GM19372 (cell line): ENCODE data around the gene INPP5A.

Experiments
- ATAC-seq: cut with Tn5 transposase; IDR thresholded peaks from one replicate; pipeline ENCODE4 v1.9.1; 2021; ENCODE audit warnings: mild to moderate bottlenecking, low read depth, moderate library complexity; ENCODE audit not compliant: unreplicated experiment

Gene INPP5A

DNA sequence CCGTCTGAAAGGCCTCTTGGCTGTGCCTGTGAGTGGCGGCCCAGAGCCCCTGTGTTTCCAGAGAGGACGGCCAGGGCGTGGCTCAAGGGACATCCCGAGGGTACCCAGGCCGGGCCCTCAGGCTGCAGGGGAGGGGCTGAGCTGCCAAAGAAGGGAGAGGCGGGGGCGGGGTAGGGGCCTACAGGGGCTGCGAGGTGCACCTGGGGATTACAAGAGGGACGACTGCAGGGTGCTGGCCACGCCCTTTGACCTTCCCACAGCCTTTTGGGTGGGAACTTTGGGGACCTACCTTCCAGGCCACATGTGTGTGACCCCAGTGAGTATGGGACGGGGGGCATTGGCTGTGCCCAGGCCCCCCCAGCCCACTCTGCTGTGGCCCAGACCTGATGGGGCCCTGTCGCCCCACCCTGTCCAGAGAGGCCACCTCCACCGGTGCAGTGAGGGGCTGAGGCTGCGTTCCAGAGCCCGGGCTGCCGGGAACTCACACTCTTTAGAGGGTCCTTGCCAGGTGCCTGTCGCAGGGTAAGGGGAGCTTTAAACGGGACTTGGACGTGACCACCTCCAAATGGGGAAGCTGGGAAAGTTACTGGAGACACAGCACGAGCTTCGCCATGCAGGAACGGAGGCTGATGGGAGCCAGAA, 267.3 kb downstream of the INPP5A start:
- no peak for ATAC-seq

GRCh38 chr10:132805599-132805998, 268.0 kb downstream of the INPP5A start:
- ATAC-seq: no peak

- ATAC-seq: no peak
Measured at GRCh38 chr10:132806110-132806509, 268.5 kb downstream of the INPP5A start.

DNA sequence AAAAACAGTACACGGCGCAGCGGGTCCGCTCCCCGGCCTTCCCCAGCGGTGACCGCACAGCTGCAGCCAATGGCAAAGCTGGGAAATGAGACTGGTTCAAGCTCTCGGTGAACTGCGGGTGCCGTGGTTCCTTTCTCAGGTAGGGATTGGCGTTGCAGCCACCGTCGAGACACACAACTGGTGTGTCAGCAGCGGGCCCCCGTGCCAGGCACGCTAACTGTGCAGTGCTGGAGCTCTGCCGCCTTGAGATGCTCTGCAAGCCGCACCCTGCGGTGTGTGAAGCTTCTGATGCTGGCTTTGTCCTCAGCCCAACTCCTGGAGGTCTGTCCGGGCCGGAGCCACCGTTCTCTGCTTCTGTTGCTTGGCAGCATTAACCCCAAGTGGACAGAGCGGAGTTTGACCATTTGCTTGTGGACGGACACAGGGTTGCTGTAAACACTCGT, 269.0 kb downstream of the INPP5A start:
- ATAC-seq: no peak

DNA sequence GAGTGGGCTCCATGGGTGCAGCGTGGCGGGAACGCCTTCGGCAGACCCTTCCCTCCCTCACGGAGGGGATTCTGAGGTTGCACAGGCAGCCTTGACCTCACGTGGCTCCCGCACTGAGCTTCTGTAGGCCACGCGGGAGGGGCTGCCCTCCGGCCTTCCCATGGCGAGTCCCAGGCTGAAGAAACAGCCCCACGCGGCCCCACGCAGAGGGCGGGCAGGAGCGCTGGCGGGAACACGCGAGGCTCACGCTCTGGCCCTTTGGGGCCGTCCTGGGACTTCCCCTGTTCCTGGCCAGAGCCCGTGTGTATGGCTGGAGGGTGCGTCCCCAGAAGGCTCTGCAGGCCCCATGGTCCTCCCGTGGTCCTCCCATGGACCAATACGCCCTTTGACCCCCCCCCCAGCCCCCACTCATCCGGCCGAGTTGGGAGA, 270.0 kb downstream of the INPP5A start:
- ATAC-seq: no peak

- no peak for ATAC-seq
Measured at GRCh38 chr10:132808383-132809231, 271.0 kb downstream of the INPP5A start.

DNA sequence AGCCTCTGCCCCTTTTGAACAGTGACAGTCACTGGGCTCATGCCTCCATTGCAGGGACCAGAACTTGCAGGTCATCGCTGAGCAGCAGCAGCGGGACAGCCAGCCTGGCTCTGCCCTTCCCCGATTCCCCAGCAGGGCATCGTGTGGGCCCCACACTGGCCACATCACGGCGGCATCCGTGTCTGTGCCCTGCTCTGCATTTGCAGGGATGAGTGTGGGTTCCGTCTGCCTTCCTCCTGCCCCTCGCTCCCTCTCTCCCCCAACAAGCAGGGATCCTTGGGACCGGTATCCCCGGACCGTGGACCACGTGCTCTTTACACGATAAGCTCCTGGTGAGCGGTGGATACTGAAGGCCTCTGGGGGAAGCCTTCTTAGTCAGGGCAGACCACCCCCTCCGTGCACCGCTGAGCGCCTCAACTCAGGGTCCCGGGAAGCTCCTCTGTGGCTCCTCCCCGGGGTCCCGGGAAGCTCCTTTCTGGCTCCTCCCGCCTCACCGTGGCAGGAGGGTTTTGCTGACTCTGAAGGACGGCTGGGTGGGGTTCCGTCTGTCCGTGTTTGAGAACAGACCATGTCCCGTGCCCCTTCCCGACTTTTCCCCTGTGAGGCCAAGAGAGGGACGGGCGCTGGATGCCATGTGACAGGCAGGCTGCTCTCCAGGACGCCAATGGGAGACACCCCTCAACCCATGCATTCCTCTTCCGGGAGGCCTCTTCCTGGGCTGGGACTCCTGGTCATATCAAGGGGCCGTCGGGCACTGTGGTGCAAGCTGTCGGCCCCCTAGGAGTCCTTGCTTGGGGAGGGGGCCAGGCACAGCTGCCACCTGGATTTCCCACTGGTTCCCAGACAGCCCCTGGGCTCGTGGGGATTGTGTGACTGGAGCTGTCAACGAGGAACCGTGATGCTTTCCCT, 271.9 kb downstream of the INPP5A start:
- no peak for ATAC-seq

DNA sequence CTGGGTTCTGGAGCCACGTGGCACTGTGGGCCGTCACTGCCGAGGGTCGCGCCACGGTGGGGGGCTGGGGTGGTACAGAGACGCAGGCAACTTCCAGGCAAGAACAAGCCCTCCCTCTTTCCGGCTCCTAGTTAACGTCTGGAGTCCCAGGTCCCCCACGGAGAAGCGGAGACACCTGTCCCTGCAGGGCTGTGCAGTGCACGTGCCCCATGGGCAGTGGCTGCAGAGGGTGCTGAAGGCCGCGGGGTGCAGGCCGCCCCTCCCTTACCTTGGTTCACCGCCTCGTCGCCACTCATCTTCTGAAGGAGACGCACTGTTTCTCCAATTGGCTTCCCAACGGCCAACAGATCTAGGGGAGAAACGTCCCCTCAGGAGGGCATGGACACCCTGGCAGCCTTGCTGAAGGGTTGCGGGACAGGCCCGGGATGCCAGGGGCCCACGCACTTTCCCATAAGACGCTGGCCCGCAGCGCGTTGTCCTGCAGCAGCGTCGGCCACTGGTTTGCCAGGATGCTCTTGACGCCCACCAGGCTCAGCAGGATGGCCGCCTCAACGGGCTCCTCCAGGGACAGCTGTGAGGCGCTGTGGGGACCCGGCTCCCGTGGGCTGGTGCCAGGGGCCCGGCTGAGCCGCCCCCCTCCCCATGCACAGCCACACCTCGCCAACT, 272.7 kb downstream of the INPP5A start:
- ATAC-seq: no peak

DNA sequence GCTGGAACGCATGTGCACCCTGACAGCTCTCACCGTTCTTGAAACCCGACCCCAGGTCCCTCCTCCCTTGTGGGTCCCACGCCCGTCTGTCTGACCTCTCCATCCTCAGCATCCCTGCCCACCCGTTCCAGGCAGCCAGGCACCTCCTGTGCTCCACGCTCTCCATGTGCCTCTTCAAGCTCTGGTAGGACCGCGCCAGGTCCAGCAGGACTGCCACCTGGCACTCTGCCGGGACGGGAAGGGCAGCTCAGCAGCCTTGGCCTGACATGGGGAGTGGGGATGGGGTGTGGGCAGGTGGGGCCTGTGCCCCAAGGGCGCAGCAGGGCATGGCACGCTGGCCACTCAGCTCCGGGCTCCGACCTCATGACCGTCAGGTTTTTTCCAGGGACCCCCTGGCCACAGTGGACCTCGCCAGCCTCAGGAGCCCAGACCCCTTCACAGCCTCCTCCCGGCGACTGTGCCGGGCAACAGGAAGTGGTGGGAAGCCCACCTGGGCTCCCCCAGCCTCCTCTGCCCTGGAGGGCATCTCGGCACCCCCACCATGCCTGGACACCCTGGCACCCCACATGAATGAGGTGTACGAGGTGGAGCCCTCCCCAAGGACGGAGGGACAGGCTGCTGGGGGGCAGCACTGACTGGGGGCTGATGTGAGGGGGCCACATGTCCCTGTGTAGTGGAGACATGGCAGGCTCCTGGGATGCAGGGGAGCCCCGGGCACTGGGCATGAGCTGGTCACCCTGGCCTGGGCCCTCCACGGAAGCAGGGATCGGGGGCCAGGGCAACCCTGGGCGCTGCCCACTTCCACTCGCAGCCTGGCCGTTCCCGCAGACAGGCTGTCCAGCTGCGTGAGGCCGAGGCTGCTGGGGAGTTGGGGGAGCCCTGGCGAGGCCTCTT, 273.5 kb downstream of the INPP5A start:
- ATAC-seq: no peak

GRCh38 chr10:132811891-132812481, 274.4 kb downstream of the INPP5A start:
- no peak for ATAC-seq

DNA sequence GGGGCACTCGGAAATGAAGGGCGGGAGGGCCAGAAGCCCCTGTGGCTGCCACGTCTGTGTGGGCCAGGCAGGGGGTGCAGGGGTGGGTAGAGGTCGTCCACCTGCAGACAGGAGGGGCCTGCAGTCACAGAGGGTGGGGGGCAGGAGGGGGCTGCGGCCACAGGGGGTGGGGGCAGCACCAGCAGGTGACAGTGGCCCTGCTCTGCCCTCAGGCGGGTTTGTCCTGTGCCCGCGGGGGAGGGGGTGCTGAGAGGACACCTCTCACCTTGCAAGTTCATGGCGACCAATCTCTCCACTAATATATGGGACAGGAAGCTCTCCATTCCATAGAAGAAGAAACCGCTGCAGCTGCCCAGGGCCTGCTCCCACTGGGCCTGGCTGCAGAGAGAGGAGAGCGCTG, 274.9 kb downstream of the INPP5A start:
- no peak for ATAC-seq

GRCh38 chr10:132813001-132813401, 275.4 kb downstream of the INPP5A start:
- no peak for ATAC-seq

DNA sequence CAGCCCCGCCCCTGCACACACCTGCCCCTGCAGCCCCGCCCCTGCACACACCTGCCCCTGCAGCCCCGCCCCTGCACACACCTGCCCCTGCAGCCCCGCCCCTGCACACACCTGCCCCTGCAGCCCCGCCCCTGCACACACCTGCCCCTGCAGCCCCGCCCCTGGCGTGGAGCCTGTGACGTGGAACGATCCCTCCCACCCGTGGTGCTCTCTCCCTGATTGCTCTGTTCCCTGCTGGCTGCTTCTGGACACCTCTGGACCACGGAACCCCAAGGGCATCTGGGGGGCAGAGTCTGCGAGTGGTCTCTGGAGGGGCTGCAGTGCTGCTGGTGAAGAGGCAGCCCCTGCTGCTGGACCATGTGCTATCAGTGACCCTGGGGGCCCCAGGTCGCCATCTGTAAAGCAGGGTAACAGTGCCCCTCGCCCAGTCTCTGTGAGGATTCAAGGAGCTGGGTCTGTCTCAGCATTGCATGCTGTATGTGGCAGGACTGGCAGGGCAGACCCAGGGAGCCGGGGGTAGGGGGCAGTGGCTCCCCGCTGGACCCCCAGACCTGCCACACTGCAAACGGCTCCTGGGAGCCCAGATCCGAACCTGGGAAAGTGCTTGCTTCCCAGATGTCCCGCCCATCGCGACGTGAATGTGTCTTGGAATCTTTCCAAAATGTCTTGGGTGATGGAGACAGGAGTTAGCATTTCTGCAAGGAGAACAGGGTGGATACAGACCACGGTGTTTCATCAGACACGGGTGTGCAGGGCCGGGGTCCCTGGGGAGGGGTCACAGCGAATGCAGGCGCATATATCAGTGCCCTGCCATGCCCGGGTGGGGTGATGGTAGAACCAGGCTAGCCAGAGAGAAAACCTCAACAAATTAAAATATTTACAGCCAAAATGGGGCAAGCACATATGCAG, 276.2 kb downstream of the INPP5A start:
- no peak for ATAC-seq

- no peak for ATAC-seq
Measured at GRCh38 chr10:132814469-132814856, 276.9 kb downstream of the INPP5A start.

- ATAC-seq: no peak
Measured at GRCh38 chr10:132815168-132815857, 277.7 kb downstream of the INPP5A start.

- no peak for ATAC-seq
Measured at GRCh38 chr10:132816718-132817117, 279.1 kb downstream of the INPP5A start.

DNA sequence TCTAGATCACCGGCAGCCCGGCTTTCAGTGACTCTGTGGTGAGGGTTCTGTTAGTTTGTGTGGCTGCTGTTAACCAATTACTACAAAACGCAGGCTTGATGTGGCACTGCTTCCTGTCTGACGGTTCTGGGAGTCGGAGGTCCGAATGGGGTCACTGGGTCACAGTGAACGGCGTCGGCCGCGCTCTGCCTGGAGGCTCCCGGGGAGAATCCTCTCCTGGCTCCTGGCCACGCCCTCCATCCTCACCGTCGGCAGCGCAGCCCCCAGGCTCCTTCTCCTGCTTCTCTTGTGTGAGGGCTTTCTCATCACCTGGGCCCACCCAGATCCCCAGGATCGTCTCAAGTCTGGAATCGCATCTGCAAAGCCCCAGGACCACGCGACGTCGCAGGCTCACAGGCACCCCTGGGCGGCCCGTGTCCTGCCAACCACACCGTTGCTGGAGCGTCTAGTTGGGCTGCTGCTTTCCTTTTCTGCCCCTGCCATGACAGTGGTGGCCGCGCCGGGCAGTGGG, 280.2 kb downstream of the INPP5A start:
- no peak for ATAC-seq
